Measurements from ENCODE around the gene DNAJC5. TPM values are rescaled to one million over a fixed set of nuclear protein-coding genes. Genes with fewer than 3 reads are reported as not detected.

Gene DNAJC5
- total and polyA plus RNA-seq, 4 donors, result 16.2 to 38.1 (median 25.9) TPM

GRCh38 chr20:63980317-63980805 lies 85.4 kb downstream of the DNAJC5 start:
- no peaks in the 10 kb centered on the region for H3K27me3 ChIP-seq (ENCODE audit: control insufficient read depth in 1 of 2, insufficient read depth in 2 of 2, low read length in 1 of 2)
- WGBS, 2 donors, result 76 to 78% methylated on average over 15 of the region's 15 CpGs
- no peak for DNase-seq
- H3K27ac ChIP-seq (ENCODE audit: low read depth in 1 of 2, low read length in 2 of 2), result no peak overlapping the region
- intact Hi-C loops (cut with DNase I), result loop anchor here in 1 of 2 donors (2.0 kb wide), 1 partner anchor 82 kb away; the partner anchor contains the start of gene TCEA2
- peaks cover 2 to 4% of the 10 kb centered on the region in 2 donors for H3K36me3 ChIP-seq (ENCODE audit: control insufficient read depth in 1 of 2, insufficient read depth in 2 of 2, low read length in 1 of 2)
- ATAC-seq (ENCODE audit: low FRiP score), result peak; percentile 55
- no peaks in the 10 kb centered on the region for H3K4me1 ChIP-seq (ENCODE audit: control insufficient read depth in 1 of 2, insufficient read depth in 2 of 2, low read length in 2 of 2)
- no peak overlapping the region for H3K4me3 ChIP-seq (ENCODE audit: low read length in 2 of 2)
- H3K9me3 ChIP-seq (ENCODE audit: control insufficient read depth, low read length), result no peaks in the 10 kb centered on the region

- 0 to 1% methylated on average over 72 to 75 of the region's 75 CpGs for WGBS, 2 donors
- DNase-seq (peak; percentile 97 to 99), ATAC-seq (ENCODE audit: low FRiP score) (peak; percentile 96)
- H3K4me3 ChIP-seq (ENCODE audit: low read length in 2 of 2), result peak within 1 kb of the TSS; percentile 75 to 97
- peak within 1 kb of the TSS in 1 of 2 donors; percentile 41 for H3K27ac ChIP-seq (ENCODE audit: low read depth in 1 of 2, low read length in 2 of 2)
- peaks cover 2 to 4% of the 10 kb centered on the region in 2 donors for H3K36me3 ChIP-seq (ENCODE audit: control insufficient read depth in 1 of 2, insufficient read depth in 2 of 2, low read length in 1 of 2)
- H3K4me1 ChIP-seq (ENCODE audit: control insufficient read depth in 1 of 2, insufficient read depth in 2 of 2, low read length in 2 of 2), result no peaks in the 10 kb centered on the region
- H3K27me3 ChIP-seq (ENCODE audit: control insufficient read depth in 1 of 2, insufficient read depth in 2 of 2, low read length in 1 of 2), result no peaks in the 10 kb centered on the region
- intact Hi-C loops (cut with DNase I), result loop anchor here in 1 of 2 donors (2.0 kb wide), 1 partner anchor 82 kb away; the partner anchor contains the start of gene TCEA2
- H3K9me3 ChIP-seq (ENCODE audit: control insufficient read depth, low read length), result no peaks in the 10 kb centered on the region
Observed at GRCh38 chr20:63980806-63981728, 86.1 kb downstream of the DNAJC5 start, which contains the start of gene PRPF6. Gene PRPF6, plus strand, starts transcription at chr20:63981132. Its CDS starts 114 bp downstream, at chr20:63981246.

DNA sequence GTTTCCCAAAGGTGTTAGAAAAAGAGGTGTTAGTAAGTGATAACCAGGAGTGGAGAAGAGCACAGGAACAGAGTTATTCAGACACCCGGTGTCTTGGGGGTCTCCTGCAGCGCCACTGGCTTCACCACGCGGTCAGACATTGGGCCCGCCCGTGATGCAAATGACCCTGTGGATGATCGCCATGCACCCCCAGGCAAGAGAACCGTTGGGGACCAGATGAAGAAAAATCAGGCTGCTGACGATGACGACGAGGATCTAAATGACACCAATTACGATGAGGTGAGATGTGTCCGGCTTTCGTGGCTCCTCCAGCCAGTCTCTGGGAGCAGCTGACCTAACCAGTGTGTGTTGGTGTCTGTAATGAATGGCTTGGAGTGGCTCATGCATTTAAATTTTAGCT lies 88.0 kb downstream of the DNAJC5 start:
- no peaks in the 10 kb centered on the region for H3K4me1 ChIP-seq (ENCODE audit: control insufficient read depth in 1 of 2, insufficient read depth in 2 of 2, low read length in 2 of 2)
- no peaks in the 10 kb centered on the region for H3K9me3 ChIP-seq (ENCODE audit: control insufficient read depth, low read length)
- peaks cover 2 to 10% of the 10 kb centered on the region in 2 donors for H3K36me3 ChIP-seq (ENCODE audit: control insufficient read depth in 1 of 2, insufficient read depth in 2 of 2, low read length in 1 of 2)
- 90% methylated on average over 14 of the region's 14 CpGs for WGBS, 2 donors
- no peak for ATAC-seq (ENCODE audit: low FRiP score)
- intact Hi-C loops (cut with DNase I), result no loop called here
- H3K27me3 ChIP-seq (ENCODE audit: control insufficient read depth in 1 of 2, insufficient read depth in 2 of 2, low read length in 1 of 2), result no peaks in the 10 kb centered on the region
- no peak overlapping the region for H3K27ac ChIP-seq (ENCODE audit: low read depth in 1 of 2, low read length in 2 of 2)
- DNase-seq, result no peak
- no peak overlapping the region for H3K4me3 ChIP-seq (ENCODE audit: low read length in 2 of 2)

Small RNA genes lying within 50 kb of the gene (microRNA-seq; reads per million reads assigned to microRNA genes)
- gene MIR1914 (0 to 1.2 reads per million in 2 donors), gene MIR647 (0 to 2.0 reads per million in 2 donors), gene MIR941-1 (0 reads per million in 2 donors), gene MIR941-2 (0 reads per million in 2 donors), gene MIR941-3 (0 reads per million in 2 donors), gene MIR941-4 (0 reads per million in 2 donors), gene MIR941-5 (0 reads per million in 2 donors)

Other genes with a start within 250 kb of the DNAJC5 start
- gene STMN3, start 241.7 kb upstream of the DNAJC5 start, total RNA-seq, result 10 to 100 TPM; 10.5 to 31.2 TPM
- 10 to 100 TPM; 11.3 to 26.1 TPM for gene STMN3, start 241.7 kb upstream of the DNAJC5 start, polyA plus RNA-seq
- 10 to 100 TPM; 35.5 to 43.0 TPM for gene RTEL1, start 236.8 kb upstream of the DNAJC5 start, total RNA-seq
- 100 to 1,000 TPM in 1 of 2 donors, 1 to 10 TPM in 1; 6.8 to 114 TPM for gene RTEL1, start 236.8 kb upstream of the DNAJC5 start, polyA plus RNA-seq
- 10 to 100 TPM in 1 of 2 donors, 1 to 10 TPM in 1; 5.9 to 11.5 TPM for gene TNFRSF6B, start 198.5 kb upstream of the DNAJC5 start, total RNA-seq
- 10 to 100 TPM in 1 of 2 donors, 1 to 10 TPM in 1; 2.1 to 73.9 TPM for gene TNFRSF6B, start 198.5 kb upstream of the DNAJC5 start, polyA plus RNA-seq
- 10 to 100 TPM; 46.3 to 51.7 TPM for gene ARFRP1, start 187.2 kb upstream of the DNAJC5 start, total RNA-seq
- gene ARFRP1, start 187.2 kb upstream of the DNAJC5 start, polyA plus RNA-seq, result 10 to 100 TPM; 28.9 to 76.2 TPM
- 10 to 100 TPM; 20.8 to 28.6 TPM for gene ZGPAT, start 187.1 kb upstream of the DNAJC5 start, total RNA-seq
- gene ZGPAT, start 187.1 kb upstream of the DNAJC5 start, polyA plus RNA-seq, result 10 to 100 TPM; 22.5 to 49.5 TPM
- gene LIME1, start 158.5 kb upstream of the DNAJC5 start, total RNA-seq, result 1 to 10 TPM; 6.5 to 7.4 TPM
- gene LIME1, start 158.5 kb upstream of the DNAJC5 start, polyA plus RNA-seq, result 10 to 100 TPM in 1 of 2 donors, 1 to 10 TPM in 1; 9.9 to 57.6 TPM
- 10 to 100 TPM; 49.9 to 72.4 TPM for gene SLC2A4RG, start 155.3 kb upstream of the DNAJC5 start, total RNA-seq
- gene SLC2A4RG, start 155.3 kb upstream of the DNAJC5 start, polyA plus RNA-seq, result 10 to 100 TPM; 24.7 to 86.7 TPM
- 10 to 100 TPM; 17.4 to 22.7 TPM for gene ZBTB46, start 63.9 kb upstream of the DNAJC5 start, total RNA-seq
- 1 to 10 TPM in 1 of 2 donors, under 1 TPM in 1; 0.50 to 2.1 TPM for gene ZBTB46, start 63.9 kb upstream of the DNAJC5 start, polyA plus RNA-seq
- gene ABHD16B, start 33.6 kb upstream of the DNAJC5 start, total RNA-seq, result not detected
- gene ABHD16B, start 33.6 kb upstream of the DNAJC5 start, polyA plus RNA-seq, result under 1 TPM in 1 of 2 donors, not detected in 1; 0.38 TPM
- gene TPD52L2, start 29.9 kb upstream of the DNAJC5 start, total RNA-seq, result 100 to 1,000 TPM in 1 of 2 donors, 10 to 100 TPM in 1; 91.2 to 110 TPM
- 100 to 1,000 TPM in 1 of 2 donors, 10 to 100 TPM in 1; 89.8 to 112 TPM for gene TPD52L2, start 29.9 kb upstream of the DNAJC5 start, polyA plus RNA-seq
- gene UCKL1, start 61.3 kb downstream of the DNAJC5 start, total RNA-seq, result 10 to 100 TPM; 27.2 to 39.5 TPM
- 10 to 100 TPM; 24.3 to 85.0 TPM for gene UCKL1, start 61.3 kb downstream of the DNAJC5 start, polyA plus RNA-seq
- 10 to 100 TPM; 10.8 to 16.5 TPM for gene ZNF512B, start 74.8 kb downstream of the DNAJC5 start, total RNA-seq
- 10 to 100 TPM in 1 of 2 donors, 1 to 10 TPM in 1; 1.5 to 10.8 TPM for gene ZNF512B, start 74.8 kb downstream of the DNAJC5 start, polyA plus RNA-seq
- gene SAMD10, start 84.5 kb downstream of the DNAJC5 start, total RNA-seq, result 1 to 10 TPM in 1 of 2 donors, under 1 TPM in 1; 0.84 to 4.1 TPM
- 1 to 10 TPM; 1.8 to 2.0 TPM for gene SAMD10, start 84.5 kb downstream of the DNAJC5 start, polyA plus RNA-seq
- gene PRPF6, start 86.0 kb downstream of the DNAJC5 start, total RNA-seq, result 10 to 100 TPM; 50.3 to 59.1 TPM
- 10 to 100 TPM; 20.9 to 53.3 TPM for gene PRPF6, start 86.0 kb downstream of the DNAJC5 start, polyA plus RNA-seq
- gene C20orf204, start 141.1 kb downstream of the DNAJC5 start, total RNA-seq, result 1 to 10 TPM; 1.7 to 2.8 TPM
- gene C20orf204, start 141.1 kb downstream of the DNAJC5 start, polyA plus RNA-seq, result 1 to 10 TPM in 1 of 2 donors, not detected in 1; 2.1 TPM
- 100 to 1,000 TPM in 1 of 2 donors, 10 to 100 TPM in 1; 43.2 to 186 TPM for gene SOX18, start 154.5 kb downstream of the DNAJC5 start, total RNA-seq
- 1 to 10 TPM; 1.3 to 2.6 TPM for gene SOX18, start 154.5 kb downstream of the DNAJC5 start, polyA plus RNA-seq
- gene TCEA2, start 168.1 kb downstream of the DNAJC5 start, total RNA-seq, result 10 to 100 TPM; 45.5 to 71.1 TPM
- 10 to 100 TPM; 26.2 to 80.1 TPM for gene TCEA2, start 168.1 kb downstream of the DNAJC5 start, polyA plus RNA-seq
- gene RGS19, start 184.4 kb downstream of the DNAJC5 start, total RNA-seq, result 10 to 100 TPM; 19.0 to 20.1 TPM
- 10 to 100 TPM; 10.8 to 23.8 TPM for gene RGS19, start 184.4 kb downstream of the DNAJC5 start, polyA plus RNA-seq
- gene OPRL1, start 185.0 kb downstream of the DNAJC5 start, total RNA-seq, result 1 to 10 TPM in 1 of 2 donors, under 1 TPM in 1; 0.78 to 2.9 TPM
- 1 to 10 TPM in 1 of 2 donors, under 1 TPM in 1; 0.72 to 1.1 TPM for gene OPRL1, start 185.0 kb downstream of the DNAJC5 start, polyA plus RNA-seq
- gene LKAAEAR1, start 189.3 kb downstream of the DNAJC5 start, total RNA-seq, result not detected
- not detected for gene LKAAEAR1, start 189.3 kb downstream of the DNAJC5 start, polyA plus RNA-seq
- not detected for gene NPBWR2, start 212.4 kb downstream of the DNAJC5 start, total RNA-seq
- gene NPBWR2, start 212.4 kb downstream of the DNAJC5 start, polyA plus RNA-seq, result not detected

Data from aorta (tissue), 5 donors.